BLaER1 (cell line): Measurements from ENCODE around the gene KMT2D.

Experiments used
- H3K27ac ChIP-seq: shearing (Covaris generic); formaldehyde crosslinking; 2 replicates; pipeline ENCODE4 v1.8.1; 2022
- H3K27me3 ChIP-seq: shearing (Covaris generic); formaldehyde crosslinking; 2 replicates; pipeline ENCODE4 v1.8.1; 2022
- H3K36me3 ChIP-seq: shearing (Covaris generic); formaldehyde crosslinking; 2 replicates; pipeline ENCODE4 v1.8.1; 2022
- H3K4me1 ChIP-seq: shearing (Covaris generic); formaldehyde crosslinking; 2 replicates; pipeline ENCODE4 v1.8.1; 2022
- H3K4me2 ChIP-seq: shearing (Covaris generic); formaldehyde crosslinking; 2 replicates; pipeline ENCODE4 v1.8.1; 2022
- H3K4me3 ChIP-seq: shearing (Covaris generic); formaldehyde crosslinking; 2 replicates; pipeline ENCODE4 v1.8.1; 2022
- H3K9ac ChIP-seq: shearing (Covaris generic); formaldehyde crosslinking; 2 replicates; pipeline ENCODE4 v1.8.1; 2022
- H3K9me3 ChIP-seq: shearing (Covaris generic); formaldehyde crosslinking; 2 replicates; pipeline ENCODE4 v1.8.1; 2022
- H4K20me1 ChIP-seq: shearing (Covaris generic); formaldehyde crosslinking; 2 replicates; pipeline ENCODE4 v1.8.1; 2022
- Cebpa-rat ChIP-seq: shearing (Covaris generic); IDR thresholded peaks from 2 replicates; pipeline ENCODE4 v1.8.1; 2022

KMT2D gene

GRCh38 chr12:49038291-49038955, 22.2 kb downstream of the KMT2D start:
- no peak for TF ChIP-seq Cebpa-rat
- Histone ChIP-seq H3K36me3 (peaks cover 100% of the 10 kb centered on the region), H4K20me1 (peaks cover 100% of the 10 kb centered on the region), H3K9me3 (no peaks in the 10 kb centered on the region), H3K27ac (no peak overlapping the region), H3K4me2 (no peak overlapping the region), H3K4me3 (no peak overlapping the region), H3K9ac (no peak overlapping the region), H3K4me1 (no peaks in the 10 kb centered on the region), H3K27me3 (no peaks in the 10 kb centered on the region)

GRCh38 chr12:49037947-49038237, 22.7 kb downstream of the KMT2D start:
- Histone ChIP-seq H3K9me3 (no peaks in the 10 kb centered on the region), H4K20me1 (peaks cover 100% of the 10 kb centered on the region), H3K4me1 (no peaks in the 10 kb centered on the region), H3K4me2 (no peak overlapping the region), H3K4me3 (no peak overlapping the region), H3K27ac (no peak overlapping the region), H3K9ac (no peak overlapping the region), H3K36me3 (peaks cover 100% of the 10 kb centered on the region), H3K27me3 (no peaks in the 10 kb centered on the region)
- TF ChIP-seq Cebpa-rat, result no peak

- Histone ChIP-seq H3K4me3 (no peak overlapping the region), H3K27me3 (no peaks in the 10 kb centered on the region), H3K27ac (no peak overlapping the region), H3K9me3 (no peaks in the 10 kb centered on the region), H3K4me1 (no peaks in the 10 kb centered on the region), H4K20me1 (peaks cover 100% of the 10 kb centered on the region), H3K36me3 (peaks cover 100% of the 10 kb centered on the region), H3K4me2 (no peak overlapping the region), H3K9ac (no peak overlapping the region)
- TF ChIP-seq Cebpa-rat, result no peak
Measured at GRCh38 chr12:49037111-49037946, 23.3 kb downstream of the KMT2D start.

- no peak overlapping the region for H3K9ac ChIP-seq
- no peak overlapping the region for H3K4me3 ChIP-seq
- no peaks in the 10 kb centered on the region for H3K9me3 ChIP-seq
- no peak for TF ChIP-seq Cebpa-rat
- H3K27me3 ChIP-seq, result no peaks in the 10 kb centered on the region
- peaks cover 100% of the 10 kb centered on the region for H4K20me1 ChIP-seq
- H3K27ac ChIP-seq, result no peak overlapping the region
- peaks cover 100% of the 10 kb centered on the region for H3K36me3 ChIP-seq
- no peaks in the 10 kb centered on the region for H3K4me1 ChIP-seq
- H3K4me2 ChIP-seq, result no peak overlapping the region
Measured at GRCh38 chr12:49036029-49036428, 24.6 kb downstream of the KMT2D start.

GRCh38 chr12:49034286-49034622, 26.3 kb downstream of the KMT2D start:
- Histone ChIP-seq H3K9me3 (no peaks in the 10 kb centered on the region), H3K27ac (no peak overlapping the region), H3K4me3 (no peak overlapping the region), H4K20me1 (peaks cover 97% of the 10 kb centered on the region), H3K9ac (no peak overlapping the region), H3K4me1 (no peaks in the 10 kb centered on the region), H3K27me3 (no peaks in the 10 kb centered on the region), H3K4me2 (no peak overlapping the region), H3K36me3 (peaks cover 100% of the 10 kb centered on the region)
- no peak for TF ChIP-seq Cebpa-rat

- no peak for TF ChIP-seq Cebpa-rat
- Histone ChIP-seq H3K4me2 (no peak overlapping the region), H3K27me3 (no peaks in the 10 kb centered on the region), H3K27ac (no peak overlapping the region), H3K4me1 (no peaks in the 10 kb centered on the region), H3K9me3 (no peaks in the 10 kb centered on the region), H3K4me3 (no peak overlapping the region), H3K9ac (no peak overlapping the region), H4K20me1 (peaks cover 97% of the 10 kb centered on the region), H3K36me3 (peaks cover 100% of the 10 kb centered on the region)
Measured at GRCh38 chr12:49033611-49034285, 26.8 kb downstream of the KMT2D start.

GRCh38 chr12:49032679-49033447, 27.7 kb downstream of the KMT2D start:
- H4K20me1 ChIP-seq, result peaks cover 97% of the 10 kb centered on the region
- H3K36me3 ChIP-seq, result peaks cover 100% of the 10 kb centered on the region
- no peak for TF ChIP-seq Cebpa-rat
- no peak overlapping the region for H3K4me2 ChIP-seq
- no peaks in the 10 kb centered on the region for H3K4me1 ChIP-seq
- H3K9ac ChIP-seq, result no peak overlapping the region
- H3K4me3 ChIP-seq, result no peak overlapping the region
- no peaks in the 10 kb centered on the region for H3K27me3 ChIP-seq
- H3K9me3 ChIP-seq, result no peaks in the 10 kb centered on the region
- H3K27ac ChIP-seq, result no peak overlapping the region

- Histone ChIP-seq H3K27ac (no peak overlapping the region), H3K9me3 (no peaks in the 10 kb centered on the region), H3K9ac (no peak overlapping the region), H4K20me1 (peaks cover 95% of the 10 kb centered on the region), H3K4me2 (no peak overlapping the region), H3K27me3 (no peaks in the 10 kb centered on the region), H3K4me3 (no peak overlapping the region), H3K36me3 (peaks cover 100% of the 10 kb centered on the region), H3K4me1 (no peaks in the 10 kb centered on the region)
- TF ChIP-seq Cebpa-rat, result no peak
Measured at GRCh38 chr12:49032276-49032675, 28.3 kb downstream of the KMT2D start.

- H4K20me1 ChIP-seq, result peaks cover 92% of the 10 kb centered on the region
- no peak overlapping the region for H3K27ac ChIP-seq
- no peaks in the 10 kb centered on the region for H3K9me3 ChIP-seq
- H3K4me1 ChIP-seq, result no peaks in the 10 kb centered on the region
- no peaks in the 10 kb centered on the region for H3K27me3 ChIP-seq
- no peak overlapping the region for H3K4me3 ChIP-seq
- no peak overlapping the region for H3K4me2 ChIP-seq
- H3K9ac ChIP-seq, result no peak overlapping the region
- H3K36me3 ChIP-seq, result peaks cover 100% of the 10 kb centered on the region
- TF ChIP-seq Cebpa-rat, result no peak
Measured at GRCh38 chr12:49031573-49032161, 28.9 kb downstream of the KMT2D start.
